ENCODE results near the gene THOP1.

THOP1 gene

GRCh38 chr19:2848616-2849015, 63.3 kb downstream of the THOP1 start:
- DNase-seq (ENCODE audit: insufficient read length, low spot score) (no peak), FAIRE-seq (no peak)

GRCh38 chr19:2850256-2850925, 65.1 kb downstream of the THOP1 start:
- no peak for DNase-seq (ENCODE audit: insufficient read length, low spot score)
- no peak for FAIRE-seq

- FAIRE-seq (no peak), DNase-seq (ENCODE audit: insufficient read length, low spot score) (no peak)
These were observed 67.3 kb downstream of the THOP1 start for GRCh38 chr19:2852598-2852997.

GRCh38 chr19:2853015-2853606, 67.8 kb downstream of the THOP1 start:
- DNase-seq (ENCODE audit: insufficient read length, low spot score) (no peak), FAIRE-seq (no peak)

GRCh38 chr19:2854849-2855248, 69.5 kb downstream of the THOP1 start:
- FAIRE-seq (no peak), DNase-seq (ENCODE audit: insufficient read length, low spot score) (no peak)

- FAIRE-seq, result no peak
- DNase-seq (ENCODE audit: insufficient read length, low spot score), result no peak
These were observed 71.3 kb downstream of the THOP1 start for GRCh38 chr19:2856457-2857050.

GRCh38 chr19:2858864-2859263, 73.6 kb downstream of the THOP1 start:
- no peak for DNase-seq (ENCODE audit: insufficient read length, low spot score)

GRCh38 chr19:2863816-2864215, 78.5 kb downstream of the THOP1 start:
- DNase-seq (ENCODE audit: insufficient read length, low spot score) (no peak), FAIRE-seq (no peak)

More at GRCh38 chr19:2858864-2859263, 73.6 kb downstream of the THOP1 start:
- FAIRE-seq, result no peak

All from GM19239 (cell line).